ENCODE measurements around the gene VIL1.

VIL1 gene

DNA sequence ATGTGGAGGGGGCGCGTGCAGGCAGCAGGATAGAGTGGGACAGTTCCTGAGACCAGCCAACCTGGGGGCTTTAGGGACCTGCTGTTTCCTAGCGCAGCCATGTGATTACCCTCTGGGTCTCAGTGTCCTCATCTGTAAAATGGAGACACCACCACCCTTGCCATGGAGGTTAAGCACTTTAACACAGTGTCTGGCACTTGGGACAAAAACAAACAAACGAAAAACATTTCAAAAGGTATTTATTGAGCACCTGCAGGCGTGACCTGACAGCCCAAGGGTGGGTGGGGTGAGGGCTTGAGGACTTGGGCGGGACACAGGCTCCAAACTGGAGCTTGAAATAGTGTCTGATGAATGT lies 23.9 kb upstream of the VIL1 start:
- no peak for DNase-seq (ENCODE audit: low read depth in 2 of 2)

- no peak for DNase-seq (ENCODE audit: low read depth in 2 of 2)
Observed at GRCh38 chr2:218395456-218395825, 23.5 kb upstream of the VIL1 start.

- DNase-seq (ENCODE audit: low read depth in 2 of 2): peak; percentile 88 to 91
Observed at GRCh38 chr2:218395826-218396687, 22.9 kb upstream of the VIL1 start.

- DNase-seq (ENCODE audit: low read depth in 2 of 2): peak in 1 of 2 donors; percentile 44
Observed at GRCh38 chr2:218396688-218397462, 22.0 kb upstream of the VIL1 start.

DNA sequence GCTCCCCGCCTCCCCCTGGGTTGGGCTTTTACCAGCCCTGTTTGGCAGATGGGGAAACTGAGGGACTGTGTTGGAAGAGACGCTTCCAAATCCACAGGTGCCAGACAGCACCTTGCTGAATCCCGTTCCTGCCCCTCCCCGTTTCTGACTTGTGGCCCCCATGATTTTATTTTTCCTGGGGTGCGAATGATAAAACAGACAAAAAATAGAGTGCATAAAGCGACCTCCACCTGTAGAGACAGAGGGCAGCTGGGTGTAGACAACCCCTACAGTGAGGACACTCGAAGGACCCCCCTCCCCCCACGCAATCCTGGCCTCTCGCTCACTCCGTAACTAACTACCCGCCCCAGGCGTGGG lies 21.5 kb upstream of the VIL1 start:
- DNase-seq (ENCODE audit: low read depth in 2 of 2): no peak

- DNase-seq (ENCODE audit: low read depth in 2 of 2): peak in 1 of 2 donors; percentile 42
Observed at GRCh38 chr2:218397820-218398436, 21.0 kb upstream of the VIL1 start.

GRCh38 chr2:218398437-218399390 lies 20.2 kb upstream of the VIL1 start:
- peak in 1 of 2 donors; percentile 67 for DNase-seq (ENCODE audit: low read depth in 2 of 2)

DNA sequence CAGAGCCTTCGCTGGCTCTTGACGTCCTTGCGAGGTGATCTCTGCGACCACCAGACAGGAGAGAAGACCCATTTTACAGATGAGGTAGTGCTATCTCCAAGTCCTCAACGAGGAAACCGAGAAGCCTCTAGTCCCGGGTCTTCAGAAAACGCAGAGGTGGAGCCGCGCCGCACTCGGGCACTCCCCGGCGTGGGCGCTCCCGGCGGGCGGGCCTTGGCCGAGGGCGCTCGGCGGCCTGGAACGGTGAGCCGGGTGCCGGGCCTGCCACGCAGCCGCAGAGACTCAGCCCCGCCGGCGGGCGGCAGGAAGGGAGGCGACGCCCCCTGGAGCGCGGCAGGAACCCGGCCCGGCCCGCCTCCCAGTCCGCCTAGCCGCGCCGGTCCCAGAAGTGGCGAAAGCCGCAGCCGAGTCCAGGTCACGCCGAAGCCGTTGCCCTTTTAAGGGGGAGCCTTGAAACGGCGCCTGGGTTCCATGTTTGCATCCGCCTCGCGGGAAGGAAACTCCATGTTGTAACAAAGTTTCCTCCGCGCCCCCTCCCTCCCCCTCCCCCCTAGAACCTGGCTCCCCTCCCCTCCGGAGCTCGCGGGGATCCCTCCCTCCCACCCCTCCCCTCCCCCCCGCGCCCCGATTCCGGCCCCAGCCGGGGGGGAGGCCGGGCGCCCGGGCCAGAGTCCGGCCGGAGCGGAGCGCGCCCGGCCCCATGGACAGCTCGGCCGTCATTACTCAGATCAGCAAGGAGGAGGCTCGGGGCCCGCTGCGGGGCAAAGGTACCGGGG lies 19.3 kb upstream of the VIL1 start, which contains the start of gene CTDSP1:
CTDSP1 (plus strand) TSS at position 478 of the 776 bp plus-strand sequence; CDS start at position 701, 223 bp downstream.
- peak; percentile 86 to 87 for DNase-seq (ENCODE audit: low read depth in 2 of 2)

- no peak for DNase-seq (ENCODE audit: low read depth in 2 of 2)
Observed at GRCh38 chr2:218400167-218400929, 18.6 kb upstream of the VIL1 start.

GRCh38 chr2:218400930-218401881 lies 17.7 kb upstream of the VIL1 start:
- DNase-seq (ENCODE audit: low read depth in 2 of 2): no peak

DNA sequence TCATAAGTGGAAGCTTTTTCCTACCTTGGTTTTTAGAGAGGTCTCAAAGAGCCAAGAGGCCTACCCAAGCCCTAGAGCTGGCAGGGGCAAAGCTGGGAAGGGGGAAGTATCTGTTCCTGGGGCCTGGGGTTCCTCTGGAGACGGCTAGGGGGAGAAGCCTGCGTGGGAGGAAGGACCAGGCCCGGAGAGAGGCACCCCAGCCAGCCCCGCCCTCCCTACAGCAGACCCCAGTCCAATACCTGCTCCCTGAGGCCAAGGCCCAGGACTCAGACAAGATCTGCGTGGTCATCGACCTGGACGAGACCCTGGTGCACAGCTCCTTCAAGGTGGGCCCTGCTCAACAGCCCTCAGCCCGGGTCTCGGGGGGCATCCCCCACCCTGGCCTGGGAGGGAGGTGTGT lies 17.0 kb upstream of the VIL1 start:
- DNase-seq (ENCODE audit: low read depth in 2 of 2): no peak

DNA sequence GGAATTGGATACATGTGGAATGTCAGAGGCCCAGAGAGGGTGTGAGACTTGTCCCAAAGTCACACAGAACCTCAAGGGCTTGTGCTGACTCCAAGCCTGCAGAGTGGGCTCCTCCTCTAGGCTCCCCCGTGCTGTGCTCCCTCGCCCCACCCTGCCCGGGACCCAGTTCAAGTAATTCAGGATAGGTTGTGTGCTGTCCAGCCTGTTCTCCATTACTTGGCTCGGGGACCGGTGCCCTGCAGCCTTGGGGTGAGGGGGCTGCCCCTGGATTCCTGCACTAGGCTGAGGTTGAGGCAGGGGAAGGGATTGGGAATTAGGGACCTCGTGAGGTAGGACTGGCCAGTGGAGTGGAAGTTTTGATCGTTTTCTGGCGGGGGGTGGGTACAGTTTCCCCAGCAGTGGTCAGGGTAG lies 16.4 kb upstream of the VIL1 start:
- DNase-seq (ENCODE audit: low read depth in 2 of 2): no peak

- DNase-seq (ENCODE audit: low read depth in 2 of 2): no peak
Observed at GRCh38 chr2:218402911-218403411, 16.0 kb upstream of the VIL1 start.

- no peak for DNase-seq (ENCODE audit: low read depth in 2 of 2)
Observed at GRCh38 chr2:218403810-218404209, 15.1 kb upstream of the VIL1 start.

GRCh38 chr2:218404351-218405085 lies 14.4 kb upstream of the VIL1 start:
- DNase-seq (ENCODE audit: low read depth in 2 of 2): no peak

DNA sequence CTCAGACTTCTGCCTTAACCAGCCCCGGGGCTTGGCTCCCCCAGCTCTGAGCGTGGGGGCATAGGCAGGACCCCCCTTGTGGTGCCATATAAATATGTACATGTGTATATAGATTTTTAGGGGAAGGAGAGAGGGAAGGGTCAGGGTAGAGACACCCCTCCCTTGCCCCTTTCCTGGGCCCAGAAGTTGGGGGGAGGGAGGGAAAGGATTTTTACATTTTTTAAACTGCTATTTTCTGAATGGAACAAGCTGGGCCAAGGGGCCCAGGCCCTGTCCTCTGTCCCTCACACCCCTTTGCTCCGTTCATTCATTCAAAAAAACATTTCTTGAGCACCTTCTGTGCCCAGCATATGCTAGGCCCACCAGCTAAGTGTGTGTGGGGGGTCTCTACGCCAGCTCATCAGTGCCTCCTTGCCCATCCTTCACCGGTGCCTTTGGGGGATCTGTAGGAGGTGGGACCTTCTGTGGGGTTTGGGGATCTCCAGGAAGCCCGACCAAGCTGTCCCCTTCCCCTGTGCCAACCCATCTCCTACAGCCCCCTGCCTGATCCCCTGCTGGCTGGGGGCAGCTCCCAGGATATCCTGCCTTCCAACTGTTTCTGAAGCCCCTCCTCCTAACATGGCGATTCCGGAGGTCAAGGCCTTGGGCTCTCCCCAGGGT lies 13.7 kb upstream of the VIL1 start:
- no peak for DNase-seq (ENCODE audit: low read depth in 2 of 2)

GRCh38 chr2:218405746-218406208 lies 13.1 kb upstream of the VIL1 start:
- DNase-seq (ENCODE audit: low read depth in 2 of 2): no peak

All from stimulated activated CD4-positive, alpha-beta T cell treated with anti-CD3 and anti-CD28 coated beads, Interleukin-15, amount 100 ng/mL, for 48 hours (primary cell).